Heart left ventricle (tissue), 13 donors: Measurements from ENCODE around the gene TACSTD2.

ENCODE experiments used
- POLR2A ChIP-seq, 2 donors: fragments of 450-650 bp; IDR thresholded peaks; one replicate each; pipeline ENCODE4 v1.6.1; 2017; ENCODE audit warnings: antibody characterized with exemption in 2 of 2, mild to moderate bottlenecking in 2 of 2, moderate library complexity in 2 of 2
- TF ChIP-seq, protein P1 (sequence below), 12 donors: fragments of 200-600 bp; sonication (generic) in 4 of 12; IDR thresholded peaks; one replicate each; pipeline versions ENCODE4 v1.5.0 to v1.8.0; 2018 to 2022; ENCODE audit warnings: antibody characterized with exemption in 12 of 12, mild to moderate bottlenecking in 5 of 12
- donor health status: ischemic (EF 13 %, LVEDD 7.1; RV severe dilation, severe dysfunction).
- donor health status: DM: no; HTN: yes; CAD: no.
- donor health status: DM: no; HTN: no; CAD: no.
- donor health status: ischemic (EF 25% LVEDD 6.9; RV normal size, moderate dysfunction).
- donor health status: ischemic (EF 25% LVEDD 5.7; RV mildly dilated, moderate dysfunction).
- donor health status: ischemic (EF 35%, LVEDD 5.7; RV mildly dilated, moderate dysfunction).
- donor health status: nonischemic (EF 11% LVEDD 7.7; RV severe dilation, severe dysfunction).
- donor health status: DM: yes; HTN: yes; CAD: no.
- donor health status: PGD.
- donor health status: ischemic (EF 29% LVEDD 5.4; RV normal size, mild dysfunction).
- donor health status: nonischemic (EF 23%, LVEDD 6.1; RV moderate dilation, normal function).

DNA sequence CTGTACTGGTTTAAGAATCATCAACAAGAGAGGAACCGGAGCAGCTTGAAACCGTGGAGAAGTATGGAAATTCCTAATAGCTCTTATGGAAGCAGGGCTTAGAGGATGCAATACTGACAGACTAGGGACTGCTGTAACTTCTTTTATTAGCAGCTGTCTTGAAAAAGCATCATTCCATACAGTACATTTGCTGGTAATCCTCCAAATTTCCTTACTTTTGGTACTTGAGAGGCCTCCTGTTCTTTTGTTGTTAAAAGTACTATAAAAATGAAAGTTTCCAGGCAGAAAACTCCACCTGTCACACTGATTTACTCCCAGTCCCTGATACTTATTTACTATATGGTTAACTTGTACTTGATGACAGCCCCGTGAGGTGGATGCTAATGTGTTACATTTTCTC lies 38.2 kb downstream of the TACSTD2 start:
- TF ChIP-seq, protein P1, sequence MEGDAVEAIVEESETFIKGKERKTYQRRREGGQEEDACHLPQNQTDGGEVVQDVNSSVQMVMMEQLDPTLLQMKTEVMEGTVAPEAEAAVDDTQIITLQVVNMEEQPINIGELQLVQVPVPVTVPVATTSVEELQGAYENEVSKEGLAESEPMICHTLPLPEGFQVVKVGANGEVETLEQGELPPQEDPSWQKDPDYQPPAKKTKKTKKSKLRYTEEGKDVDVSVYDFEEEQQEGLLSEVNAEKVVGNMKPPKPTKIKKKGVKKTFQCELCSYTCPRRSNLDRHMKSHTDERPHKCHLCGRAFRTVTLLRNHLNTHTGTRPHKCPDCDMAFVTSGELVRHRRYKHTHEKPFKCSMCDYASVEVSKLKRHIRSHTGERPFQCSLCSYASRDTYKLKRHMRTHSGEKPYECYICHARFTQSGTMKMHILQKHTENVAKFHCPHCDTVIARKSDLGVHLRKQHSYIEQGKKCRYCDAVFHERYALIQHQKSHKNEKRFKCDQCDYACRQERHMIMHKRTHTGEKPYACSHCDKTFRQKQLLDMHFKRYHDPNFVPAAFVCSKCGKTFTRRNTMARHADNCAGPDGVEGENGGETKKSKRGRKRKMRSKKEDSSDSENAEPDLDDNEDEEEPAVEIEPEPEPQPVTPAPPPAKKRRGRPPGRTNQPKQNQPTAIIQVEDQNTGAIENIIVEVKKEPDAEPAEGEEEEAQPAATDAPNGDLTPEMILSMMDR (IDR thresholded peaks at IDR 0.05), result no peak
- no peak for TF ChIP-seq POLR2A (IDR thresholded peaks at IDR 0.05)
